Hepatocyte (in vitro differentiated cells): ENCODE results near the gene BRINP3.

Experiments used
- EZH2 ChIP-seq: fragments of 200-600 bp; sonication (generic); IDR thresholded peaks from 2 replicates; pipeline ENCODE4 v1.6.1; 2016; ENCODE audit warnings: antibody characterized with exemption, mild to moderate bottlenecking, borderline replicate concordance
- EZH2phosphoT487 ChIP-seq: fragments of 200-600 bp; sonication (generic); IDR thresholded peaks from one replicate; pipeline ENCODE4 v1.6.1; 2018; ENCODE audit warnings: antibody characterized with exemption, mild to moderate bottlenecking, low read depth, moderate library complexity; ENCODE audit not compliant: unreplicated experiment, severe bottlenecking
- TF ChIP-seq, protein P1 (sequence below): fragments of 200-600 bp; sonication (generic); IDR thresholded peaks from 2 replicates; pipeline ENCODE4 v1.5.1; 2016; ENCODE audit warnings: antibody characterized with exemption, mild to moderate bottlenecking; ENCODE audit not compliant: poor library complexity

DNA sequence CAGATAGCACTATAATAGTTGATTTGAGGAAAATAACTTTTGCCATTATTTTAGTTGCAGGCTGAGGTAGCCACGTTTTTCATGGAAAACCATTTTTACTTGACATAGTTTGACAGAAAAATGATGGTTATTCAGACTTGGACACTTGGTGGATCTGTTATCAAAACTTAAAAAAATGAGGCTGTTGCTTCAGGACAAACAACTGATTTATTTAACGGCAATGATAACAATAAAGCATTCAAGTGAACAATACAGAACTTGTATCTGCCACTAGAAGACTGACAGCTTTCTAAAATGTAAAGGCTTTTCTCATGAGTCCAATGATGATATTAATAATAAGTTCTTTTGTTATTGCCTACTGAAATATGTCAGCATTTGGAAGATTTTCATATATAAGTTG lies 322.9 kb downstream of the BRINP3 start:
- TF ChIP-seq, protein P1, sequence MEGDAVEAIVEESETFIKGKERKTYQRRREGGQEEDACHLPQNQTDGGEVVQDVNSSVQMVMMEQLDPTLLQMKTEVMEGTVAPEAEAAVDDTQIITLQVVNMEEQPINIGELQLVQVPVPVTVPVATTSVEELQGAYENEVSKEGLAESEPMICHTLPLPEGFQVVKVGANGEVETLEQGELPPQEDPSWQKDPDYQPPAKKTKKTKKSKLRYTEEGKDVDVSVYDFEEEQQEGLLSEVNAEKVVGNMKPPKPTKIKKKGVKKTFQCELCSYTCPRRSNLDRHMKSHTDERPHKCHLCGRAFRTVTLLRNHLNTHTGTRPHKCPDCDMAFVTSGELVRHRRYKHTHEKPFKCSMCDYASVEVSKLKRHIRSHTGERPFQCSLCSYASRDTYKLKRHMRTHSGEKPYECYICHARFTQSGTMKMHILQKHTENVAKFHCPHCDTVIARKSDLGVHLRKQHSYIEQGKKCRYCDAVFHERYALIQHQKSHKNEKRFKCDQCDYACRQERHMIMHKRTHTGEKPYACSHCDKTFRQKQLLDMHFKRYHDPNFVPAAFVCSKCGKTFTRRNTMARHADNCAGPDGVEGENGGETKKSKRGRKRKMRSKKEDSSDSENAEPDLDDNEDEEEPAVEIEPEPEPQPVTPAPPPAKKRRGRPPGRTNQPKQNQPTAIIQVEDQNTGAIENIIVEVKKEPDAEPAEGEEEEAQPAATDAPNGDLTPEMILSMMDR: no peak
- TF ChIP-seq EZH2 (no peak), EZH2phosphoT487 (no peak)
